Pancreas (tissue), 10 donors: ENCODE measurements around the gene TMEM131. TPM values are rescaled to one million over a fixed set of nuclear protein-coding genes. Genes with fewer than 3 reads are reported as not detected.
A peak's percentile ranks its signal among the peaks of the same experiment; 100 is the strongest.

Experiments
- ATAC-seq, 4 donors: fragments of 200-7000 bp; cut with Tn5 transposase; one replicate each; pipeline versions ENCODE4 v1.8.0 to v1.9.1; 2020; ENCODE audit warnings: mild to moderate bottlenecking in 4 of 4, moderate library complexity in 4 of 4
- DNase-seq, 6 donors: peaks; one replicate each; pipeline ENCODE4 v3.0.0-alpha.2; 2020
- FAIRE-seq: peaks from 2 replicates; lab custom pipeline; 2012; peaks lifted over from hg19 to GRCh38; lab: Jason Lieb, UNC
- H3K27ac ChIP-seq, 4 donors: fragments of 200-600 bp; sonication (generic); 1 replicate in 3 of 4; 2 replicates in 1 of 4; pipeline versions ENCODE4 v1.5.0 to v1.8.0; 2020
- H3K27me3 ChIP-seq, 4 donors: fragments of 200-600 bp; one replicate each; pipeline ENCODE4 v1.8.0; 2021
- H3K36me3 ChIP-seq, 3 donors: fragments of 200-600 bp; sonication (generic) in 1 of 3; one replicate each; pipeline versions ENCODE4 v1.5.0 to v1.8.0; 2020 to 2021
- H3K4me1 ChIP-seq, 3 donors: fragments of 200-600 bp; one replicate each; pipeline ENCODE4 v1.8.0; 2021
- H3K4me3 ChIP-seq, 4 donors: fragments of 200-600 bp; sonication (generic) in 2 of 4; one replicate each; pipeline versions ENCODE4 v1.5.0 to v1.8.0; 2020 to 2021
- H3K9me3 ChIP-seq, 4 donors: fragments of 200-600 bp; one replicate each; pipeline ENCODE4 v1.8.0; 2021
- CTCF ChIP-seq, 4 donors: fragments of 200-600 bp; sonication (generic) in 3 of 4; IDR thresholded peaks; one replicate each; pipeline versions ENCODE4 v1.5.0 to v1.8.0; 2021; ENCODE audit warnings: antibody characterized with exemption in 4 of 4
- whole genome bisulfite sequencing, 2 donors: extraction: QIAGEN DNeasy Blood & Tissue Kit; methylation state at CpG; one replicate each; pipeline ENCODE4 v1.1.7; 2013; 5-methylcytosine and 5-hydroxymethylcytosine counted together
- intact Hi-C, 3 donors: fragments of 100-400 bp; cut with DNase I; formaldehyde crosslinking; loops; one replicate each; pipeline versions ENCODE4 v1.11.1 to v1.14.2; 2022
- polyA plus RNA-seq, 2 donors: library from polyadenylated mRNA; stranded (reverse); fragments of 200-250 nt; gene quantifications; one replicate each; pipeline ENCODE4 v1.2.3, GENCODE V29; 2013
- total RNA-seq, 6 donors: library from RNA; stranded (reverse); fragmentation: NEBNext Ultra II Directional in 4 of 6; extraction: Animal tissue kit (Norgen Biotek cat#: 25700) in 4 of 6; gene quantifications; one replicate each; pipeline versions ENCODE4 v1.2.1 to v1.2.4, GENCODE V29; 2021 to 2023
- donor health status: healthy with polysubstance abuse.
- donor health status: DM: no; HTN: no; CAD: no; lungs with moderate emphysema.
- donor health status: DM: no; HTN: no; CAD: no.
- donor health status: control.
- donor health status: control.
- donor health status: Bipolar disorder and iron deficiency.
- donor health status: DM: yes; HTN: yes; CAD: no.
- donor health status: DM: no; HTN: no; CAD: no.
- donor health status: DM: no; HTN: no; CAD: no.
- donor health status: DM: yes; HTN: yes; CAD: no.

TMEM131 gene
- total and polyA plus RNA-seq, 8 donors = 8.1 to 26.5 (median 19.4) TPM

- Histone ChIP-seq H3K4me1 (peaks cover 0 to 5% (median 4%) of the 10 kb centered on the region in 3 donors), H3K36me3 (no peaks in the 10 kb centered on the region), H3K27ac (no peak overlapping the region), H3K4me3 (no peak overlapping the region), H3K9me3 (no peaks in the 10 kb centered on the region), H3K27me3 (no peaks in the 10 kb centered on the region)
- FAIRE-seq (no peak), DNase-seq (no peak), ATAC-seq (no peak)
- 96 to 97% methylated on average over 2 of the region's 2 CpGs for WGBS, 2 donors
- intact Hi-C loops = no loop called here
- no peak for TF ChIP-seq CTCF (IDR thresholded peaks at IDR 0.05)
These were observed 15.8 kb downstream of the TMEM131 start for GRCh38 chr2:97979904-97980303.

GRCh38 chr2:97974471-97974870 lies 21.3 kb downstream of the TMEM131 start:
- 78 to 92% methylated on average over 1 of the region's 1 CpG for WGBS, 2 donors
- intact Hi-C loops = no loop called here
- TF ChIP-seq CTCF (IDR thresholded peaks at IDR 0.05) = no peak
- Histone ChIP-seq H3K4me1 (peaks cover 12 to 20% (median 17%) of the 10 kb centered on the region in 3 donors), H3K27ac (no peak overlapping the region), H3K4me3 (no peak overlapping the region), H3K9me3 (no peaks in the 10 kb centered on the region), H3K36me3 (no peaks in the 10 kb centered on the region), H3K27me3 (no peaks in the 10 kb centered on the region)
- ATAC-seq (no peak), FAIRE-seq (no peak), DNase-seq (no peak)

GRCh38 chr2:97970293-97971060 lies 25.3 kb downstream of the TMEM131 start:
- no peaks in the 10 kb centered on the region for H3K36me3 ChIP-seq
- TF ChIP-seq CTCF (IDR thresholded peaks at IDR 0.05) = no peak
- WGBS, 2 donors = 23 to 32% methylated on average over 5 of the region's 5 CpGs
- H3K27me3 ChIP-seq = no peaks in the 10 kb centered on the region
- FAIRE-seq = no peak
- H3K4me1 ChIP-seq = peaks cover 20 to 44% (median 27%) of the 10 kb centered on the region in 3 donors
- H3K9me3 ChIP-seq = no peaks in the 10 kb centered on the region
- ATAC-seq = peak; percentile 22 to 78 (median 49)
- peak in 1 of 6 donors; percentile 14 for DNase-seq
- intact Hi-C loops = no loop called here
- H3K27ac ChIP-seq = peak overlapping the region in 1 of 4 donors; percentile 28
- no peak overlapping the region for H3K4me3 ChIP-seq

- TF ChIP-seq CTCF (IDR thresholded peaks at IDR 0.05) = no peak
- DNase-seq (no peak), FAIRE-seq (no peak), ATAC-seq (peak in 2 of 4 donors; percentile 2 to 3)
- H3K9me3 ChIP-seq = no peaks in the 10 kb centered on the region
- no peaks in the 10 kb centered on the region for H3K27me3 ChIP-seq
- intact Hi-C loops = no loop called here
- no peak overlapping the region for H3K4me3 ChIP-seq
- WGBS, 2 donors = 37 to 41% methylated on average over 4 of the region's 4 CpGs
- H3K4me1 ChIP-seq = peaks cover 23 to 51% (median 27%) of the 10 kb centered on the region in 3 donors
- H3K36me3 ChIP-seq = no peaks in the 10 kb centered on the region
- peak overlapping the region in 1 of 4 donors; percentile 28 for H3K27ac ChIP-seq
These were observed 26.4 kb downstream of the TMEM131 start for GRCh38 chr2:97969081-97970067.
